ENCODE measurements around the gene NAT16. TPM values are rescaled to one million over a fixed set of nuclear protein-coding genes. Genes with fewer than 3 reads are reported as not detected.
A peak's percentile ranks its signal among the peaks of the same experiment; 100 is the strongest.

NAT16 gene
- polyA plus RNA-seq, 10 donors = not detected

DNA sequence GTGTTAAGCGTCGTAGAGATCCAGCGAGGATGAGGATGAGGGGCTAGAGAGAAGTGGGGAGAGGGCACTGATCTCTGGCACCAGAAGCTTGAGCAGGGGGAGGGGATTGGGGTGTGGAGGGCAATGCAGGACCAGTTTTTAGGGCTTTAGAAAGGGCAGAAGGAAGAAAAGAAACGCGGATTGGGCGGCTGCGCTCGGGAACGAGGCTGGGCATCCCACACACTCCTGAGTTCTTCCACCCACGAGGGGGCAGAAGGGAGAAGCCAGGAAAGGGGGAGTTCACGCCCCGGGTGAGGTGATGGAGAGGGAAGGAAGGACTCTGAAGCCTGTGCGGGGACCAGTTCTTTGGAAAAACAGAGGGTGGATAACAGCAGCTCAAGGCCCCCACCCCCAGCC, 8.7 kb downstream of the NAT16 start:
- no peak for DNase-seq

DNA sequence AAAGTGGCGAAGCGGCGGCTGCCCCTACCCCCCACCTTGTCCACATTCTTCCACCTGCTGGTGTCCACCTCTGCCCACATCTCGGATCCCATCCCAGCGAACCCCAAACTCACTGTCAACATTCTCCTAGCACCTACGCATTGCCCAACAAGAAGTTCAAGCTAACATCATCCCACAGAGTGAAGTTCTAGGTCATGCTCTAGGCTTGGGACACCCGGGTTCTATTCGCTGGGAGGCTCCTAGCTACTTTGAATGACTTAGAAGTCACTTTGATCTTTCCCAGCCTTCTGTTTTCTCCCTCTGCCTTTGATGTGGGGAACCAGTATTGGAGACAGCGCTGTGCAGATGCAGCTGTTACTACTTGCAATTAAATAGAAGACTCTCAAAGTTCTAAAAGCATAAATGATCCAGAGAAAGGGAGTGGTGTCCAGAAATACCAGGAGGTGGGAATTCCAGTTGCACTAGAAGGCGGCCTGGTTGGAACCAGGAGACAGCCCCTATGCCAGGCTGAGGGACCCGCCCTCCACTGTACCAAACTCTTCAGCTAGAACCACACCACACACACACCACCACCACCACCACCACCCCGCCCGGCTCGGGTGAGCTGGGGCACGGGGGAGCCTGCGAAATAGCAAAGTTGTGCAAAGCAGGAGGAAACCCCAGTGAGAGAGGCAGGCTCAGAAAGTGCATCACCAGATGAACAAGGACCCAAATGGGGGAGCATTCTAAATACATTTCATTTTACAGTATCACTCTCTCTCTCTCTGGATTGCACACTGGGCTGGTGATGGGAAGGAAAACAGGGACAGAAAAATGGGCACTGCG, 9.3 kb downstream of the NAT16 start:
- no peak for DNase-seq

DNA sequence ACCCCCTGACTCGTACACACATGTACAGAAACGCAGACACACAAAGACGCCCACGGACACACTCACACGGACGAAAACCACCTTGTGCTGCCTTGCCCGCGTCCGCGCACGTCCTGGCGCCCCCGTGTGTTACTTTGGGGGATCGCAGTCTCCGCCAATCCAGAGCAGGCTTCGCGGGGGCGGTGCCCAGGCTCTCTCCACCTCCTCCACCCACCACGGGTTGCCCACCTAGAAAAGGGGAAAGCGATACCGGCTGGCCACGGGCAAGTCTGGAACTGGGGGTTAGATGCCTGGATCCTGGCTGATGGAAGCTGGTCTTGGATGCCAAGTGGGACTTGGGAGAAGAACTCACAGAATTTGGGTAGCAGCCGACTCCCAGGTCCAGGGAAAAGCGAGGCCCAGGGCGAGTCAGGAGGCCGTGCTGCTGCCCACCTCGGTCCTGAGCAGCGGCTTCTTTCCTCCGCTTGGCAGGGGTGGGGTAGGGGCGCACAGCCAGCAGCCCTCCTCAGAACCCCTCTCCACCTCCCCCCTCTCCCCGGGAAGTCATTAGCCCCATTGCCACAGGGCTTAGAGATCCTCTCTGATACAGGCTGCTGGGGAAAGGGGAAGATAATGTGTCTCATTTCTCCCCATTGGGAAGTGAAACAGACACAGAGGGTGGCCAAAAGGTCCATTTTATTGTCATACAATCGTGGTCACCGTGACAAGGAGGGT, 10.1 kb downstream of the NAT16 start:
- DNase-seq = peak; percentile 23 to 76 (median 60)

- no peak for DNase-seq
These were observed 10.8 kb downstream of the NAT16 start for GRCh38 chr7:101169110-101169837.

DNA sequence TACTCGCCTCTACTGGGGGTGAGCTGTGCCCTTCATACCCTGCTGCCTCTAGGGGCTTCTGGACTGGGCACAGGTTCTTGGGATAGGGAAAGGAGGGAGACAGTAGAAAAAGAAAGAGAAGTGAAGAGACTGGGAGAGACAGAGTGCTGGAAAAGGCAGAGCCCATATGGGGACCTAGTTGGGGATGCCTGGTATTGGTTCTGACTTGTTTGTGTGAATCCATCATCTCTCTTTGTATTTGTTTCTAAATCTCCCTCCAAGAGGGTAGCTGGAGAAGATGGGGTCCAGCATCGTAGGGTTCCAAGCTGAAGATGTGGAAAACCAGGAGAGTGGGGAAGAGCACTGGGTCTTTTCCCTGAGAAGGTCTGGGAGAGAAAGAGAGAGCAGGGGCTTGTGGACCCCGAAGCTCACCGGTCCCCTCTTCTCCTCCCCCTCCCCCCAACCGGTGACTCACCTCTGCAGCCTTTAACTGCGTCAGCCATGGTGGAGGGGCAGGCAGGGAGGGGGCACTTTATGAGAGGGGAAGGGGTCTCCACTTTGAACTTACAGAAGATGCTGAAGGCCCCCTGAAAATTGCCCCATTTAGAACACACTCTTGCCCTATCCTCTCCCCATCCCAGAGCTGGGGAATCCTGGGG, 11.6 kb downstream of the NAT16 start:
- DNase-seq = no peak

DNA sequence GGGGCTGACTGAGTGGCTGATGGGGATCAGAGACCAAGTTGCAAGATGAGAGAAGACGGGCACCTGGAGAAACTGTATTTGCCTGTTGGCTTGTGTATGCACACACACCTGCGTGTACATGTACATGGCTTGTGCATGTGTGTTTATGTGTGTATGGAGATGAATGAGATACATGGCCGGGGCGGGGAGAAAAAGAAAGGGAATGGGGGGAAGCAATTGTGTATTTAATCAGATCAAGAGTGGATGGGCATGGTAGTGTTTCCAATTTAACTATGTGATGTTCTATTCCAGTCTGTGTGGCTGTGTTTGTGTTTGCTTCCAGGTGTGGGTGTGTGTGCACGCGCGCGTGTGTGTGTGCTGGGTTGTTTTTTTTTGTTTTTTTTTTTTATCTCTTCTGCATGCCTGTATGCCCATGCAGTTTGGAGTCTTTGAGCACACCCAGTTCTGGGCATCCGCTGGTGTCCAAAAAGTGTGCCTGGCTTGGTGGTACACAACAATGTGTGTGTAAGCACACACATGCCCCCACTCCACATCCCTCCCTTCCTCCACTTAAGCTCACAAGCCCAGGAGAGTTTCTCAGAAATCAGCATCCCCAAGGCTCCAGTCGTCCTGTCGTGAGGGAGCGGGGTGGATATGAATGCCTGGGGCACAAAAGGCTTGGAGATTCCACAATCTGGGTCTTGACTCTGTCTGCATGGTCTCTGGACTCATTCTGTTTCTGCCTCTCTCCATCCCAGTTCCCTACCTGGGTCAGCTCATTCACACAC, 12.3 kb downstream of the NAT16 start:
- DNase-seq = no peak

- DNase-seq = no peak
These were observed 13.0 kb downstream of the NAT16 start for GRCh38 chr7:101166909-101167644.

GRCh38 chr7:101166648-101166908, 13.5 kb downstream of the NAT16 start:
- DNase-seq = no peak

DNA sequence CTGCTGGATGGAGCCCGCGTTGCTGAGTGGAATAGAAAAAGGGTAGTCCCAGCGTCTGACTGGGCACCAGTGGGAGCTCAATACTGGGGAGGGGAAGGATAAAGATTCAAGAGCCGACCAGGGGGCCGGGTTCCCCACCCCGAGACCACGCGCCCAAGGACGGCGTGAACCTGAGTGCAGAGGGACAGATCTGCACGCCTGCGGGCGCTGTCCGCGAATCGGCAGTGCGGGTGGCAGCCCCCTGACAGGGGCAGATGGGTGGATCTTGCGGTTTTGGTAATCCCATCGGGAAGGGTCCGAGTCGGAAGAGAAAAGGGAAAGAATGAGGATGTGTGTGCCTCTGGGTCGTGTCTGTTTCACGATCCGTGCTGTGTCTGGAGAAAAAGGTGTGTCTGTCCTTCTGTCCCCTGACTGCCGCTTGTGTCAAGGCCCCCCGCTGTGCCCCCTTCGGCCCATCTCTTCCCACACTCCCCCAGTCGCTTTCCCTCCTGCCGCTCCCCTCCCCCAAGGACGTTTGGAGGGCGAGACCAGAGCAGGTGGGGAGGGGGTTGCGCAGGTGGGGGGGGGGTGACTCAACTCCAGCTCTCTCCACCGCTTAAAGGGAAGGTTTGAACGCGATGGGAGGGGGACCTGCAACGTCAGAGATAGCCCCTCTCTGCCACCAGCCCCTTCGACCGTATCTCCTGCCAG, 14.0 kb downstream of the NAT16 start:
- DNase-seq = no peak

DNA sequence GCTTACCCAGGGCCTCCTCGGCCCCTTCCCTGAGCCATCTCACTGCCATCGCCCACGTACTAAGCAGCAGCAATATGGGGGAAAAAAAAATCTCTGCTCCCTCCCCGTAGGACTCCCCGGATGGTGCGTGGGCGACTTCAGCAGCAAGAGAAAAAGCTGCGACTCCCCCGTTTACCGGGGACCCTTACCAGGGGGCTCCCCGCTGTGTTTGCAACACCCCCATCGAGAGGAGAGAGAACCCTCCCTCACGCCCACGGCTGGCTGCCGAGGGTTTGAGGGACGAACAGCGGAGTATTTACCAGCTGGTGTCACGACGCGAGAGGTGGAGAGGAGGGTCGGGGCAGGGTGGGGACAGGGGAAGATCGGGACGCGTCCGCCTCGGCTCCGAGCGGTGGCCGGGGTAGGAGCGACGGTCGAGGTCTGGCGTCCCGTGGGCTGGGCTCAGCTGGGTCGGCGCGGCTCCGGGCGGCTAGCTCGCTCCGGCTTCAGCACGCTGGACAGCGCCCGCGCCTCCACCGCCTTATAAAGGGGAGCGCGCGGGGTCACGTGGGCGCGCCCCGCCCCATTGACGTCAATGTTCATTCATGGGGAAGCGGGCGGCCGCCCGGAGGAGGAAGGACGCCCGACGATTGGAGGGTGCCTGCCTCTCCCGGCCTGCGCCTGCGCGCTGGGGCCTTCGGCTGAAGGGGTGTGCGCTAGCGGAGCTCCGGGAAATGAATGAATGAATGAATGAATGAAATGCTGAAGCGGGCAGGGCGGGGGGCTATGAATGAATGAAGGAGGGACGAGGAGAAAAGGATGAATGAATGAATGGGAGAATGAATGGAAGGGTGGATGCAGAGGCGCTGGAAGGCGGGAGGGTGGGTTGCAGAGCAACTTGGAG, 14.8 kb downstream of the NAT16 start, which contains the start of gene VGF:
Gene VGF, minus strand, starts transcription at position 495 of the 883 bp plus-strand sequence. CDS start 726 bp downstream, outside the sequence.
- peak; percentile 92 to 95 (median 92) for DNase-seq

- DNase-seq = peak in 1 of 3 donors; percentile 71
These were observed 15.8 kb downstream of the NAT16 start for GRCh38 chr7:101164071-101164840.

GRCh38 chr7:101163279-101164070, 16.6 kb downstream of the NAT16 start:
- no peak for DNase-seq

DNA sequence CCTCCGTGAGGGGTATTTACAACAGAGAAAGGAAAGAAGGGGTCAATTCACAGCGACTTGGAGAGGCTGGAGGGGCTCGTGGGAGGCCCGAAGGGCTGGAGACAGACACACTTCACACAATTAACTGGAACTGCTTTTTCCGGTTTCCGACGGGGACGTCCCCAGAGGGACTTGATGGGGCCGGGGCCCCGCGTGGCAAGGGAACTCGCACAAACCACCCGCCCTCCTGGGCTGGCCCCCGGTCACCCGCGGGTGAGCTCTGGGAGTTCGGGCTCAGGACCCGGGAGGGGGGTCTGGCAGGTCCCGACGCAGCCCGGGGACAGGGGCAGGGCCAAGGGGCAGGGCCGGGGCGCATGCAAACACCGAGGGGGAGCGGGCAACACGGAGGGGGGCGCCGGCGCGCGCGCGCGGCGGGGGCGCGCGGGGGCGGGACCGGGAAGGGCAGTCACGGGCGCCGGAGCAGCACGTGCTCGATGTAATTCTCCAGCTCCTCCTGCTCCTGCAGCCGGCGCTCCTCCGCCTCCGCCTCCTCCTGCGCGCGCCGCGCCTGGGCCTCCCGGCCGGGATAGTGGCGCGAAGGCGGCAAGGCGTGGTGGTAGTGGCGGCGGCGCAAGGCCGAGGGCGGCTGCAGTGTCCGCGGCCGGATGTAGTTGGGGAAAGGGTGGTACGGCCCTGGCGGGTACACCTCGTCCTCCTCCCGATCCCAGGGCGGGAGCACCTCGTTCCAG, 17.4 kb downstream of the NAT16 start:
- DNase-seq = peak in 1 of 3 donors; percentile 63

DNA sequence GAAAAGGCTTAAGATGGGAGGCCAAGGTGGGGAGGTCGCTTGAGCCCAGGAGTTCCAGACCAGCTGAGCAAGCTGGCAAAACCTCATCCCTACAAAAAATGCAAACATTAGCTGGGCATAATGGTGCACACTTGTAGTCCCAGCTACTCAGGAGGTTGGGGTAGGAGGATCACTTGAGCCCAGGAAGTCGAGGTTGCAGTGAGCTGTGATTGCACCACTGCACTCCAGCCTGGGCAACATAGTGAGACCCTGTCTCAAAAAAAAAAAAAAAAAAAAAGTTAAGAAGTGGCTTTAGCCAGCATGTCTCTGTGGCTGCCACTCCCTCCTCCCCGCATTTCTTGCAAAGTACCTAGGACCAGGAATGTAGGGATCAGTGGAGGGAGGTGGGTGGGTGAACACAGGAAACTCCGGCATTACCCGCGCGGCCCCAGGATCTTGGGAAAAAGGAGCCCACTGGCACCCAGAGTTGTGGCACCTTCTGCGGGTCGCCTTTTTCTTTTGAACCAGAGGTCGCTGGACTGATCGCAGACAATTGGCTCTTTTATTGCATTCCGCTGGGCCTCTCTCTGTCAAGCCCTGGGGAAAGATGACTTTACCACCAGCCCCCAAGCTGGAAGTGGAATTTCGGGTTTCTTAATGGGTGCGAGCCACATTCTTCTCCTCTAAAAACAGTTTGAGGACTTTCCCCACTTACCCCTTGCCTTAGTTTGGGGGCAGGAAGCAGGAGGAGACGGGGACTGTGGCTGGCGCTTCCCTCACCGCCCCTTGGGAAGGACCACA, 18.2 kb downstream of the NAT16 start:
- no peak for DNase-seq

GRCh38 chr7:101160910-101161309, 19.2 kb downstream of the NAT16 start:
- no peak for DNase-seq
